Natural killer cell (primary cell): Measurements from ENCODE around the gene DOCK8. TPM values are rescaled to one million over a fixed set of nuclear protein-coding genes. Genes with fewer than 3 reads are reported as not detected.

Source experiments
- ATAC-seq, 3 donors: fragments of 150-1000 bp in 2 of 3; fragments of 200-7000 bp in 1 of 3; cut with Tn5 transposase; 1 replicate in 1 of 3; 2 replicates in 2 of 3; pipeline ENCODE4 v1.10.0; 2021; ENCODE audit warnings: mild to moderate bottlenecking in 2 of 3, moderate library complexity in 2 of 3
- DNase-seq, 2 donors: peaks; one replicate each; pipeline versions ENCODE4 v3.0.0 to v3.0.0-alpha.2; 2013 to 2021; ENCODE audit warnings: mixed read lengths in 1 of 2
- H3K27ac ChIP-seq: one replicate; pipeline ENCODE4 v1.5.1; 2013; ENCODE audit warnings: mild to moderate bottlenecking, low read length
- H3K27me3 ChIP-seq: one replicate; pipeline ENCODE4 v1.6.1; 2013; ENCODE audit warnings: low read length; ENCODE audit not compliant: control insufficient read depth, insufficient read depth
- H3K36me3 ChIP-seq: one replicate; pipeline ENCODE4 v1.6.1; 2013; ENCODE audit warnings: low read length; ENCODE audit not compliant: control insufficient read depth, insufficient read depth
- H3K4me1 ChIP-seq: one replicate; pipeline ENCODE4 v1.6.1; 2013; ENCODE audit warnings: low read length; ENCODE audit not compliant: control insufficient read depth, insufficient read depth
- H3K4me3 ChIP-seq: one replicate; pipeline ENCODE4 v1.5.1; 2013; ENCODE audit warnings: low read length
- H3K9me3 ChIP-seq: one replicate; pipeline ENCODE4 v1.6.1; 2013; ENCODE audit warnings: low read length; ENCODE audit not compliant: control insufficient read depth, insufficient read depth
- H3K27ac Mint-ChIP-seq, 2 donors: one replicate each; pipeline ENCODE4 v1.8.0; 2022; ENCODE audit warnings: mild to moderate bottlenecking in 2 of 2, mixed read lengths in 2 of 2, moderate library complexity in 1 of 2
- H3K27me3 Mint-ChIP-seq, 2 donors: one replicate each; pipeline ENCODE4 v1.8.0; 2022; ENCODE audit warnings: low read depth in 2 of 2, mixed read lengths in 2 of 2
- H3K36me3 Mint-ChIP-seq: one replicate; pipeline ENCODE4 v1.8.0; 2022; ENCODE audit warnings: mixed read lengths
- H3K4me1 Mint-ChIP-seq, 2 donors: one replicate each; pipeline ENCODE4 v1.8.0; 2022; ENCODE audit warnings: mixed read lengths in 2 of 2
- H3K4me3 Mint-ChIP-seq: one replicate; pipeline ENCODE4 v1.8.0; 2022; ENCODE audit warnings: mild to moderate bottlenecking, moderate library complexity, mixed read lengths
- H3K9me3 Mint-ChIP-seq, 2 donors: one replicate each; pipeline ENCODE4 v1.8.0; 2022; ENCODE audit warnings: mixed read lengths in 2 of 2
- WGBS: methylation state at CpG from one replicate; pipeline ENCODE4 v1.1.7; 2013; ENCODE audit warnings: missing lambda C conversion rate; ENCODE audit not compliant: insufficient coverage; 5-methylcytosine and 5-hydroxymethylcytosine counted together
- intact Hi-C: fragments of 100-400 bp; cut with micrococcal nuclease; formaldehyde crosslinking; loops from one replicate; pipeline ENCODE4 v1.14.2; 2022
- total RNA-seq, 4 donors: library from RNA; stranded (reverse); fragments of 120-200 nt in 1 of 4; gene quantifications; one replicate each; pipeline versions ENCODE4 v1.2.3 to v1.2.4, GENCODE V29; 2013 to 2022
- TF ChIP-seq, protein P1 (sequence below): fragments of 200-600 bp; IDR thresholded peaks from one replicate; pipeline ENCODE4 v1.8.0; 2022; ENCODE audit warnings: antibody characterized with exemption

DOCK8 gene
- total RNA-seq, 3 donors from 2014 or later (not counting 1 experiment from before 2014, with no cell fraction given), result 156 to 211 (median 207) TPM

DNA sequence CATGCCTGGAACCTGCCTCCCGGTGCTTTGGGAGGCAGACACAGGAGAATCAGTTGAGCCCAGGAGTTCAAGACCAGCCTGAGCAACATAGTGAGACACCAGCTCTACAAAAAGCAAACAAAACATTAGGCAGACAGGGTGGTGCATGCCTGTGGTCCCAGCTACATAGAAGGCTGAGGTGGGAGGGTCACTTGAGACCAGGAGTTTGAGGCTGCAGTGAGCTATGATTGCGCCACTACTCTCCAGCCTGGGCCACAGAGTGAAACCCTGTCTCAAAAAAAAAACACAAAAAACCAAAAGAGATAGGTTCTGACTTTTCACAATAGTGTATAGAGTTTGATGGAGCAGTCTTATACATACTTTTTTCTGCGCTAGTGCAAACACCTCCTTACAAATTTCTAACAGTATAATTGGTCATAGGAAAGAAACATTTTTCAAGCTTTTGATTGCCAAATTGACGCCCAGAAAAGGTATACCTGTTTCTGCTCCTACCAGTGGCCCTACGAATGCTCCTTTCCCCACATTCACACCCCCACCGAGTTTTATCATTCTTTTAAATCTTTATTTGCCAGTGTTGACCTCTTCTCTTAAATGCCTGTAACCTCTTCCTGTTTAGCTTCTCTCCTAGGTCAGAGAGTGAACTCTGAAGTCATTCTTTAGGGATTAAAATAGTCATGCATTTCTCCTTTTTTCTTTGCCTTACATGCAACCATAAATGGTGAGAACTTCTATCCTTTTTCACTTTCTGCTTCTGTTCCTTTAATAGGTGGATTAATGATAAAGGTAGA is 7.5 kb downstream of the DOCK8 start:
- no peaks in the 10 kb centered on the region for H3K9me3 Mint-ChIP-seq
- H3K4me3 Mint-ChIP-seq, result peak overlapping the region; percentile 65
- no peaks in the 10 kb centered on the region for H3K27me3 Mint-ChIP-seq
- H3K4me1 ChIP-seq, result peaks cover 35% of the 10 kb centered on the region
- H3K27ac Mint-ChIP-seq, result peak overlapping the region; percentile 53 to 67
- H3K36me3 Mint-ChIP-seq, result no peaks in the 10 kb centered on the region
- no peaks in the 10 kb centered on the region for H3K27me3 ChIP-seq
- H3K27ac ChIP-seq, result peak overlapping the region; percentile 59
- no peak for DNase-seq
- intact Hi-C loops, result loop anchor here (2.0 kb wide), 1 partner anchor 51 kb away; no protein-coding TSS in a partner anchor
- ATAC-seq, result peak; percentile 11 to 65 (median 57)
- H3K36me3 ChIP-seq, result no peaks in the 10 kb centered on the region
- peaks cover 17 to 27% of the 10 kb centered on the region in 2 donors for H3K4me1 Mint-ChIP-seq
- no peak overlapping the region for H3K4me3 ChIP-seq
- no peaks in the 10 kb centered on the region for H3K9me3 ChIP-seq
- WGBS, result 30% methylated on average over 4 of the region's 6 CpGs
- TF ChIP-seq, protein P1, sequence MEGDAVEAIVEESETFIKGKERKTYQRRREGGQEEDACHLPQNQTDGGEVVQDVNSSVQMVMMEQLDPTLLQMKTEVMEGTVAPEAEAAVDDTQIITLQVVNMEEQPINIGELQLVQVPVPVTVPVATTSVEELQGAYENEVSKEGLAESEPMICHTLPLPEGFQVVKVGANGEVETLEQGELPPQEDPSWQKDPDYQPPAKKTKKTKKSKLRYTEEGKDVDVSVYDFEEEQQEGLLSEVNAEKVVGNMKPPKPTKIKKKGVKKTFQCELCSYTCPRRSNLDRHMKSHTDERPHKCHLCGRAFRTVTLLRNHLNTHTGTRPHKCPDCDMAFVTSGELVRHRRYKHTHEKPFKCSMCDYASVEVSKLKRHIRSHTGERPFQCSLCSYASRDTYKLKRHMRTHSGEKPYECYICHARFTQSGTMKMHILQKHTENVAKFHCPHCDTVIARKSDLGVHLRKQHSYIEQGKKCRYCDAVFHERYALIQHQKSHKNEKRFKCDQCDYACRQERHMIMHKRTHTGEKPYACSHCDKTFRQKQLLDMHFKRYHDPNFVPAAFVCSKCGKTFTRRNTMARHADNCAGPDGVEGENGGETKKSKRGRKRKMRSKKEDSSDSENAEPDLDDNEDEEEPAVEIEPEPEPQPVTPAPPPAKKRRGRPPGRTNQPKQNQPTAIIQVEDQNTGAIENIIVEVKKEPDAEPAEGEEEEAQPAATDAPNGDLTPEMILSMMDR, result no peak

DNA sequence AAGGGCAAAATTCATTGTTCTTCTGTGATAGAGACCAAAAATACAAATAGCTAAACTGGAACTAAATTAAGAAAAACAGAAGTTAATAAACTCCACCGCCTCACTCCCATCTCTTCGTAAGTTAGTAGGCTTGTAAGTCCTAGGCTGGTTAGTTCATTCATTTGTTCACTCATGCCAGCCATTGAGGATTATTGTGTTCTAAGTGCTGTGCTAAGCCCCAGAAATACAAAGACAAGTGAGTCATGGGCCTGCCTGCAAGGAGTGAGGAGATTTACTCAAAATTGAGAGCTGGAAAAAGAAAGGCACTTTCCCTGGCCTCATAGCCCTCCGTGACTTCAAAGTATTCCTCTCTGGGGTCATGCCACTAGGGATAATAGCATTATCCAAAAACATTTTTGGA is 8.5 kb downstream of the DOCK8 start:
- WGBS, result 83% methylated on average over 3 of the region's 3 CpGs

DNA sequence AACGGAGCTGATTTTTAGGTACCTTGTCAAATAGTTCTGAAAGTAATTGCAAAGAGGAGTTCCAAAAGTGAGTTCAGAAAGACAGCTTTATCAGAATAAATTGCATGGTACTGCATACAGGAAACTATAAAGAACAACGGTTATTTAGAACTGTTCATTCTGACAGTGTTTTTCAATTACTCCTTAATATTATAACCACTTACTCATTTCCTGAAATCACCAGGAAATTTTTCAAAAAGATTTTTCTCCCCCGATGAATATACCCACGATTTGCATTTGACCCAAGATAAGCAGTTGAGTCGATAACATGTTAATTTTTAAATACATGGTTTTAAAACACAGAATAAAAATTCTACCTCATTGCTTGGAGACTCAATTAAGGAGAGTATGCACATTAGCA is 9.4 kb downstream of the DOCK8 start:
- peak overlapping the region; percentile 8 for H3K27ac ChIP-seq
- intact Hi-C loops, result no loop called here
- 41% methylated on average over 2 of the region's 5 CpGs for WGBS

More for the DNA sequence above, 8.5 kb downstream of the DOCK8 start:
- DNase-seq (no peak), ATAC-seq (no peak)
- peak overlapping the region; percentile 53 to 67 for H3K27ac Mint-ChIP-seq
- Histone ChIP-seq H3K27ac (peak overlapping the region; percentile 59), H3K4me1 (peaks cover 35% of the 10 kb centered on the region), H3K36me3 (no peaks in the 10 kb centered on the region), H3K4me3 (no peak overlapping the region), H3K9me3 (no peaks in the 10 kb centered on the region), H3K27me3 (no peaks in the 10 kb centered on the region)
- H3K4me1 Mint-ChIP-seq, result peaks cover 15 to 21% of the 10 kb centered on the region in 2 donors
- peak overlapping the region; percentile 65 for H3K4me3 Mint-ChIP-seq
- no peaks in the 10 kb centered on the region for H3K9me3 Mint-ChIP-seq
- intact Hi-C loops, result loop anchor here (2.0 kb wide), 1 partner anchor 50 kb away; no protein-coding TSS in a partner anchor
- H3K36me3 Mint-ChIP-seq, result no peaks in the 10 kb centered on the region
- no peaks in the 10 kb centered on the region for H3K27me3 Mint-ChIP-seq
- TF ChIP-seq, protein P1, result no peak

More for the DNA sequence above, 9.4 kb downstream of the DOCK8 start:
- Histone ChIP-seq H3K36me3 (no peaks in the 10 kb centered on the region), H3K27me3 (no peaks in the 10 kb centered on the region), H3K4me3 (no peak overlapping the region), H3K9me3 (no peaks in the 10 kb centered on the region), H3K4me1 (peaks cover 35% of the 10 kb centered on the region)
- Mint-ChIP-seq H3K27ac (no peak overlapping the region), H3K4me1 (peaks cover 15 to 21% of the 10 kb centered on the region in 2 donors), H3K27me3 (no peaks in the 10 kb centered on the region), H3K4me3 (no peak overlapping the region), H3K36me3 (no peaks in the 10 kb centered on the region), H3K9me3 (no peaks in the 10 kb centered on the region)
- ATAC-seq (no peak), DNase-seq (no peak)
- TF ChIP-seq, protein P1, result no peak
